ENCODE results near the gene PARD3. TPM values are rescaled to one million over a fixed set of nuclear protein-coding genes. Genes with fewer than 3 reads are reported as not detected.

Gene PARD3
- total RNA-seq, 1 experiment from 2014 or later, result 57.4 TPM

DNA sequence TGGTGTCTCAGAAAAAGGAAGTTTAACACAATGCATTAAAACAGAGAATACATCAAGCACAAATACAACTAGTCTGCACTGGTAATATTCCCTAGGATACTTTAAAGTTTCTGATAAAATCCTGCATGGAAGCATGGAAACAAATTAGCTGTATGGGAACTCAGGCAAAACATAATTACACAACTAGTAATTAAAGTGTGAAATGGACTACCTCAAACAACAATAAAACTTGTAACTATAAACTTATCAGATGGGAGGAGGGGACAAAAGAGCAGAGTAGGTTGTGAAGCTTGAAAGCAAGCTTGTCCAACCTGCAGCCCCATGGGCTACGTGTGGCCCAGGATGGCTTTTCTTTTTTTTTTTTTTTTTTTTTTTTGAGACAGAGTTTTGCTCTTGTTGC lies 98.9 kb downstream of the PARD3 start:
- POLR2A ChIA-PET (ENCODE audit: unreplicated experiment), result interaction anchor here (0.6 kb wide), 1 partner anchor 734 kb away, joined by 7 read pairs; no protein-coding TSS in a partner anchor
- no peak for DNase-seq
- Histone ChIP-seq H3K4me2 (no peak overlapping the region), H2AFZ (no peak overlapping the region), H3K36me3 (ENCODE audit: low read depth) (no peaks in the 10 kb centered on the region), H3K79me2 (ENCODE audit: low read depth) (peaks cover 90% of the 10 kb centered on the region), H3K9me2 (ENCODE audit: insufficient read depth) (no peaks in the 10 kb centered on the region), H4K20me1 (ENCODE audit: insufficient read depth) (no peaks in the 10 kb centered on the region), H3K27ac (no peak overlapping the region), H3F3A (ENCODE audit: insufficient read depth, low read depth) (peaks cover 46% of the 10 kb centered on the region), H3K4me1 (replicated peaks; ENCODE audit: insufficient read depth) (peaks cover 67% of the 10 kb centered on the region), H3K9me3 (ENCODE audit: insufficient read depth, low read depth) (no peaks in the 10 kb centered on the region), H3K27me3 (ENCODE audit: insufficient read depth, low read depth) (no peaks in the 10 kb centered on the region), H3K4me3 (no peak overlapping the region)
- no TSS peak for BruUV-seq (replicated peaks)
- intact Hi-C loops (cut with micrococcal nuclease; ENCODE audit: unreplicated experiment), result no loop called here
- CTCF ChIA-PET, result interaction anchor here (0.6 kb wide), 1 partner anchor 920 kb away, joined by 5 read pairs; no protein-coding TSS in a partner anchor
- TF ChIP-seq, protein P1, sequence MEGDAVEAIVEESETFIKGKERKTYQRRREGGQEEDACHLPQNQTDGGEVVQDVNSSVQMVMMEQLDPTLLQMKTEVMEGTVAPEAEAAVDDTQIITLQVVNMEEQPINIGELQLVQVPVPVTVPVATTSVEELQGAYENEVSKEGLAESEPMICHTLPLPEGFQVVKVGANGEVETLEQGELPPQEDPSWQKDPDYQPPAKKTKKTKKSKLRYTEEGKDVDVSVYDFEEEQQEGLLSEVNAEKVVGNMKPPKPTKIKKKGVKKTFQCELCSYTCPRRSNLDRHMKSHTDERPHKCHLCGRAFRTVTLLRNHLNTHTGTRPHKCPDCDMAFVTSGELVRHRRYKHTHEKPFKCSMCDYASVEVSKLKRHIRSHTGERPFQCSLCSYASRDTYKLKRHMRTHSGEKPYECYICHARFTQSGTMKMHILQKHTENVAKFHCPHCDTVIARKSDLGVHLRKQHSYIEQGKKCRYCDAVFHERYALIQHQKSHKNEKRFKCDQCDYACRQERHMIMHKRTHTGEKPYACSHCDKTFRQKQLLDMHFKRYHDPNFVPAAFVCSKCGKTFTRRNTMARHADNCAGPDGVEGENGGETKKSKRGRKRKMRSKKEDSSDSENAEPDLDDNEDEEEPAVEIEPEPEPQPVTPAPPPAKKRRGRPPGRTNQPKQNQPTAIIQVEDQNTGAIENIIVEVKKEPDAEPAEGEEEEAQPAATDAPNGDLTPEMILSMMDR (conservative IDR thresholded peaks at IDR 0.05), result no peak
- TF ChIP-seq EZH2 (IDR thresholded peaks at IDR 0.05; ENCODE audit: low read depth), result no peak

DNA sequence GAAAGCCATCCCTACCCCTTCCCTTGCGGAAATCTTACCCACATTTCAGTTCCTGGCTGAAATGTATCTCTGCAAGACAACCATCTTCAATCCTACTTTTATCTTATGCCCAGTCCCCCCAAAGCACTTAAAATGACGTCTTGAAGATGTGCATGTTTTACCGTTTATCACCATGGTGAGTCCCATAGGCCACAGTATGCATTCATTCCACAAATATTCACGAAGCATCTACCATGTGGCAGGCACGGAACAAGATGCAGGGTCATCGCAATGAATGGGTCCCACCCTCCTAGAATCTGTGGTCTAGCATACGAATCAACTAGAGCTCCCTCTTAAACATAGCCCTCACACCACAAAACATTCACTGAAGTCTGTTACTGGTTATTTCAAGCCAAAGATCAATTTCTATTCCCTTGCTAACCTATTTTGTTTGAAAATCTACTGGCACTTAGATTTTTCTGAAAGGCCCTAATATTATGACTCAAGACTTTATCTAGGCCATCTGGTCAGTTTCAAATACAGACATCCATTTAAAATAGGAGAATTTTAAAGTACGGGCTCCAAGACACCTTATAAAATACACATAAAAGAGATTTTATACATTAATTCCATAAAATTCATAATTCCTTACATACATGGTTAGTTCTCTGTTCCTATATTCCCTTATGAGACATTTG lies 99.4 kb downstream of the PARD3 start:
- Histone ChIP-seq H3K9me3 (ENCODE audit: insufficient read depth, low read depth) (no peaks in the 10 kb centered on the region), H3F3A (ENCODE audit: insufficient read depth, low read depth) (peaks cover 45% of the 10 kb centered on the region), H3K4me1 (replicated peaks; ENCODE audit: insufficient read depth) (peaks cover 65% of the 10 kb centered on the region), H3K36me3 (ENCODE audit: low read depth) (no peaks in the 10 kb centered on the region), H3K4me3 (no peak overlapping the region), H3K9me2 (ENCODE audit: insufficient read depth) (no peaks in the 10 kb centered on the region), H3K4me2 (no peak overlapping the region), H3K79me2 (ENCODE audit: low read depth) (peaks cover 90% of the 10 kb centered on the region), H3K27me3 (ENCODE audit: insufficient read depth, low read depth) (no peaks in the 10 kb centered on the region), H2AFZ (no peak overlapping the region), H4K20me1 (ENCODE audit: insufficient read depth) (no peaks in the 10 kb centered on the region), H3K27ac (no peak overlapping the region)
- BruUV-seq (replicated peaks), result no TSS peak
- TF ChIP-seq, protein P1 (conservative IDR thresholded peaks at IDR 0.05), result no peak
- TF ChIP-seq EZH2 (IDR thresholded peaks at IDR 0.05; ENCODE audit: low read depth), result no peak
- intact Hi-C loops (cut with micrococcal nuclease; ENCODE audit: unreplicated experiment), result no loop called here
- CTCF ChIA-PET, result interaction anchor here (0.6 kb wide), 1 partner anchor 919 kb away, joined by 5 read pairs; no protein-coding TSS in a partner anchor
- POLR2A ChIA-PET (ENCODE audit: unreplicated experiment), result no interaction called here
- DNase-seq, result no peak

DNA sequence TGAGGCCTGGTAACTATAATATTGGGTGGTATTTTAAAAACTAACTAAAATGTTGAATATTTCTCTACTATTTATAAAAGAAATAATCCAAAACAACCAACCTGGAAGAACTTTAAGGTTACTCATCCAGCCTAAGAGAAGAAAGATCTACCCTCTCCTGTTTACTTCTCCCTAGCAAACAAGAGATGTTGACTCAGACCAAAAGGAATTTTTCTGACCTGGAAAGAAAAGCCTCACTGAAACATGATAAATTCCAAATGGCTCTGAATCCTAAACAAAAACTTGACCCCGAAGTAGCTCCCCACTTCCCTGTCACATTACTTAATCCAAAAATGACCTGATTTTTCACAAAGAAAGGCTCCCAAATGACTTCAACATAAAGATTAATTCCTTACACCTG lies 101.2 kb downstream of the PARD3 start:
- Histone ChIP-seq H3K79me2 (ENCODE audit: low read depth) (peaks cover 87% of the 10 kb centered on the region), H3K4me1 (replicated peaks; ENCODE audit: insufficient read depth) (peaks cover 54% of the 10 kb centered on the region), H3K4me2 (peak overlapping the region; percentile 64), H3K36me3 (ENCODE audit: low read depth) (no peaks in the 10 kb centered on the region), H3K9me2 (ENCODE audit: insufficient read depth) (no peaks in the 10 kb centered on the region), H3K4me3 (no peak overlapping the region), H3K9me3 (ENCODE audit: insufficient read depth, low read depth) (no peaks in the 10 kb centered on the region; the same call in 1 of the 2 replicates), H3K27me3 (ENCODE audit: insufficient read depth, low read depth) (no peaks in the 10 kb centered on the region), H3K27ac (peak overlapping the region; percentile 81), H3F3A (ENCODE audit: insufficient read depth, low read depth) (peaks cover 43% of the 10 kb centered on the region), H4K20me1 (ENCODE audit: insufficient read depth) (no peaks in the 10 kb centered on the region), H2AFZ (no peak overlapping the region)
- no peak for TF ChIP-seq EZH2 (IDR thresholded peaks at IDR 0.05; ENCODE audit: low read depth)
- TF ChIP-seq, protein P1 (conservative IDR thresholded peaks at IDR 0.05), result no peak
- ChIA-PET POLR2A (ENCODE audit: unreplicated experiment) (interaction anchor here (0.6 to 0.7 kb wide), 4 partner anchors 9 to 546 kb away, joined by 3 to 7 read pairs (median 6); no protein-coding TSS in a partner anchor), CTCF (interaction anchor here (0.7 kb wide), 1 partner anchor 243 kb away, joined by 3 read pairs; no protein-coding TSS in a partner anchor)
- BruUV-seq (replicated peaks), result no TSS peak
- intact Hi-C loops (cut with micrococcal nuclease; ENCODE audit: unreplicated experiment), result no loop called here
- DNase-seq, result peak in 1 of 2 experiments; percentile 82
